ENCODE data around the gene NOX3.
"Not testable (repeated sequence)": the region's sequence is repeated elsewhere in the genome, so short reads cannot be mapped to it uniquely, and the experiment has no call there.

The NOX3 gene

GRCh38 chr6:155455766-155456165 lies at the start of gene NOX3:
Gene NOX3, minus strand, starts transcription at chr6:155455839. Its CDS starts 39 bp downstream, at chr6:155455800.
- DNase-seq = no peak

GRCh38 chr6:155504848-155505607 lies 49.4 kb upstream of the NOX3 start:
- no peak for DNase-seq

- no peak for DNase-seq
Measured at GRCh38 chr6:155502393-155502792, 46.8 kb upstream of the NOX3 start.

- no peak for DNase-seq
Measured at GRCh38 chr6:155499574-155499973, 43.9 kb upstream of the NOX3 start.

- no peak for DNase-seq
Measured at GRCh38 chr6:155498370-155498769, 42.7 kb upstream of the NOX3 start.

GRCh38 chr6:155497273-155497672 lies 41.6 kb upstream of the NOX3 start:
- no peak for DNase-seq

- DNase-seq = no peak
Measured at GRCh38 chr6:155495011-155495768, 39.6 kb upstream of the NOX3 start.

- DNase-seq = no peak
Measured at GRCh38 chr6:155493694-155494143, 38.1 kb upstream of the NOX3 start.

GRCh38 chr6:155493026-155493693 lies 37.5 kb upstream of the NOX3 start:
- DNase-seq = no peak

- DNase-seq = no peak
Measured at GRCh38 chr6:155492061-155492735, 36.6 kb upstream of the NOX3 start.

- no peak for DNase-seq
Measured at GRCh38 chr6:155491421-155491820, 35.8 kb upstream of the NOX3 start.

GRCh38 chr6:155488197-155488596 lies 32.6 kb upstream of the NOX3 start:
- DNase-seq = not testable (repeated sequence)

GRCh38 chr6:155487371-155488130 lies 31.9 kb upstream of the NOX3 start:
- no peak for DNase-seq

- no peak for DNase-seq
Measured at GRCh38 chr6:155486721-155487294, 31.2 kb upstream of the NOX3 start.

GRCh38 chr6:155485756-155486155 lies 30.1 kb upstream of the NOX3 start:
- no peak for DNase-seq

- no peak for DNase-seq
Measured at GRCh38 chr6:155483858-155484257, 28.2 kb upstream of the NOX3 start.

GRCh38 chr6:155481215-155481614 lies 25.6 kb upstream of the NOX3 start:
- no peak for DNase-seq

GRCh38 chr6:155473741-155474140 lies 18.1 kb upstream of the NOX3 start:
- no peak for DNase-seq

GRCh38 chr6:155472886-155473285 lies 17.2 kb upstream of the NOX3 start:
- no peak for DNase-seq

- DNase-seq = not testable (repeated sequence)
Measured at GRCh38 chr6:155470979-155471616, 15.5 kb upstream of the NOX3 start.

- DNase-seq = not testable (repeated sequence)
Measured at GRCh38 chr6:155468543-155468942, 12.9 kb upstream of the NOX3 start.
